ENCODE results near the gene NRXN3. TPM values are rescaled to one million over a fixed set of nuclear protein-coding genes. Genes with fewer than 3 reads are reported as not detected.

NRXN3 gene
- total RNA-seq, 1 experiment from 2014 or later, result 0.59 TPM

- no peak for DNase-seq (ENCODE audit: low spot score)
Observed at GRCh38 chr14:79201564-79202207, 1031.5 kb downstream of the NRXN3 start.

- no peak for DNase-seq (ENCODE audit: low spot score)
Observed at GRCh38 chr14:79204591-79204990, 1034.4 kb downstream of the NRXN3 start.

- no peak for DNase-seq (ENCODE audit: low spot score)
Observed at GRCh38 chr14:79209418-79209817, 1039.2 kb downstream of the NRXN3 start.

GRCh38 chr14:79225815-79226214 lies 1055.6 kb downstream of the NRXN3 start:
- DNase-seq (ENCODE audit: low spot score), result no peak

- DNase-seq (ENCODE audit: low spot score), result no peak
Observed at GRCh38 chr14:79229383-79229909, 1059.3 kb downstream of the NRXN3 start.

- DNase-seq (ENCODE audit: low spot score), result no peak
Observed at GRCh38 chr14:79242666-79243065, 1072.5 kb downstream of the NRXN3 start.

- no peak for DNase-seq (ENCODE audit: low spot score)
Observed at GRCh38 chr14:79246173-79246572, 1076.0 kb downstream of the NRXN3 start.

- DNase-seq (ENCODE audit: low spot score), result no peak
Observed at GRCh38 chr14:79248126-79248525, 1078.0 kb downstream of the NRXN3 start.

GRCh38 chr14:79248771-79249170 lies 1078.6 kb downstream of the NRXN3 start:
- no peak for DNase-seq (ENCODE audit: low spot score)

GRCh38 chr14:79251278-79251677 lies 1081.1 kb downstream of the NRXN3 start:
- no peak for DNase-seq (ENCODE audit: low spot score)

GRCh38 chr14:79253576-79253975 lies 1083.4 kb downstream of the NRXN3 start:
- no peak for DNase-seq (ENCODE audit: low spot score)

- DNase-seq (ENCODE audit: low spot score), result peak; percentile 18
Observed at GRCh38 chr14:79254069-79254775, 1084.0 kb downstream of the NRXN3 start.

GRCh38 chr14:79256380-79256779 lies 1086.2 kb downstream of the NRXN3 start:
- no peak for DNase-seq (ENCODE audit: low spot score)

GRCh38 chr14:79260406-79260805 lies 1090.2 kb downstream of the NRXN3 start:
- no peak for DNase-seq (ENCODE audit: low spot score)

GRCh38 chr14:79265366-79265946 lies 1095.3 kb downstream of the NRXN3 start:
- DNase-seq (ENCODE audit: low spot score), result no peak

GRCh38 chr14:79270361-79270760 lies 1100.2 kb downstream of the NRXN3 start:
- DNase-seq (ENCODE audit: low spot score), result no peak

- no peak for DNase-seq (ENCODE audit: low spot score)
Observed at GRCh38 chr14:79271122-79271521, 1100.9 kb downstream of the NRXN3 start.

- DNase-seq (ENCODE audit: low spot score), result no peak
Observed at GRCh38 chr14:79274641-79275291, 1104.6 kb downstream of the NRXN3 start.

- DNase-seq (ENCODE audit: low spot score), result no peak
Observed at GRCh38 chr14:79275292-79275655, 1105.1 kb downstream of the NRXN3 start.

GRCh38 chr14:79278286-79278797 lies 1108.2 kb downstream of the NRXN3 start:
- no peak for DNase-seq (ENCODE audit: low spot score)

- DNase-seq (ENCODE audit: low spot score), result peak; percentile 76
Observed at GRCh38 chr14:79278798-79279644, 1108.8 kb downstream of the NRXN3 start.

All from A172 (cell line).